ENCODE measurements around the gene HHIPL1. TPM values are rescaled to one million over a fixed set of nuclear protein-coding genes. Genes with fewer than 3 reads are reported as not detected.

HHIPL1 gene
- total and polyA plus RNA-seq, 2 donors (not counting 3 experiments of a cell fraction or from before 2014, with no cell fraction given) = 1.3 to 2.1 TPM

GRCh38 chr14:99649219-99649618, 4.3 kb downstream of the HHIPL1 start:
- no peaks in the 10 kb centered on the region for H3K4me1 ChIP-seq (ENCODE audit: control insufficient read depth, extremely low read depth, insufficient read depth, low read length)
- no peak for TF ChIP-seq JUN (IDR thresholded peaks at IDR 0.05; ENCODE audit: borderline replicate concordance, insufficient read depth, insufficient read length, low read depth)
- TF ChIP-seq POLR2AphosphoS5 (IDR thresholded peaks at IDR 0.05; ENCODE audit: insufficient read depth, low read depth, low read length) = no peak
- no peak for TF ChIP-seq POLR2A (IDR thresholded peaks at IDR 0.05; ENCODE audit: low read depth, low read length)
- no peak for TF ChIP-seq CTCF (IDR thresholded peaks at IDR 0.05; ENCODE audit: extremely low read depth in 1 of 2, insufficient read depth in 1 of 2, low read depth in 1 of 2, low read length in 2 of 2)
- no peak for TF ChIP-seq MAX (IDR thresholded peaks at IDR 0.05; ENCODE audit: insufficient read depth, insufficient read length)
- TF ChIP-seq FOS (IDR thresholded peaks at IDR 0.05; ENCODE audit: borderline replicate concordance, insufficient read depth, low read length) = no peak
- no peak for TF ChIP-seq GATA2 (IDR thresholded peaks at IDR 0.05; ENCODE audit: insufficient read depth, insufficient read length, low read depth, low read length)
- TF ChIP-seq MYC (IDR thresholded peaks at IDR 0.05; ENCODE audit: low read depth, low read length) = no peak
- no peak for TF ChIP-seq EZH2 (IDR thresholded peaks at IDR 0.05; ENCODE audit: borderline replicate concordance, low read depth, low read length, severe bottlenecking)
- H3K9ac ChIP-seq (replicated peaks; ENCODE audit: extremely low read depth, insufficient read depth, low read length) = no peak overlapping the region
- no peak for FAIRE-seq
- no peaks in the 10 kb centered on the region for H3K36me3 ChIP-seq (ENCODE audit: control insufficient read depth in 2 of 2, extremely low read depth in 1 of 2, insufficient read depth in 2 of 2, low read length in 2 of 2)
- no peak for DNase-seq (ENCODE audit: low read depth, low spot score)
- H3K9me3 ChIP-seq (replicated peaks; ENCODE audit: control insufficient read depth, insufficient read depth, low read length) = no peaks in the 10 kb centered on the region
- no peaks in the 10 kb centered on the region for H4K20me1 ChIP-seq (replicated peaks; ENCODE audit: control insufficient read depth, extremely low read depth, insufficient read depth, low read length)
- H3K27me3 ChIP-seq (ENCODE audit: control insufficient read depth in 2 of 2, insufficient read depth in 2 of 2, low read length in 2 of 2) = no peaks in the 10 kb centered on the region
- H3K4me2 ChIP-seq (ENCODE audit: insufficient read depth, low read length) = no peak overlapping the region
- H2AFZ ChIP-seq (ENCODE audit: low read depth, low read length) = no peak overlapping the region
- dilution Hi-C loops (cut with MboI; ENCODE audit: extremely low pct_ligation_motif_present, low sequenced_read_pairs) = no loop called here
- H3K79me2 ChIP-seq (ENCODE audit: control insufficient read depth, insufficient read depth, low read length) = no peaks in the 10 kb centered on the region
- H3K27ac ChIP-seq (ENCODE audit: insufficient read depth, low read depth, low read length) = no peak overlapping the region
- no peaks in the 10 kb centered on the region for H3K9me1 ChIP-seq (replicated peaks; ENCODE audit: control insufficient read depth, extremely low read depth, insufficient read depth, low read length)
- POLR2A ChIA-PET = no interaction called here
- CTCF ChIA-PET = no interaction called here
- intact Hi-C loops (cut with micrococcal nuclease) = no loop called here
- no TSS peak for BruUV-seq (replicated peaks)
- no peak overlapping the region for H3K4me3 ChIP-seq (replicated peaks in 1 of 3; ENCODE audit: insufficient read depth in 1 of 3, low read depth in 1 of 3, low read length in 3 of 3)

Measured in endothelial cell of umbilical vein (primary cell).